Stomach (tissue), 9 donors: ENCODE data around the gene NUP93. TPM values are rescaled to one million over a fixed set of nuclear protein-coding genes. Genes with fewer than 3 reads are reported as not detected.

Source experiments
- DNase-seq, 2 donors: peaks; one replicate each; pipeline versions ENCODE4 v3.0.0 to v3.0.0-alpha.2; 2013 to 2019
- H3K27ac ChIP-seq, 5 donors: fragments of 200-600 bp in 4 of 5; sonication (generic) in 4 of 5; one replicate each; pipeline ENCODE4 v1.5.1; 2013 to 2019; ENCODE audit warnings: mild to moderate bottlenecking in 1 of 5, moderate library complexity in 1 of 5
- H3K27me3 ChIP-seq, 3 donors: fragments of 200-600 bp; sonication (generic); one replicate each; pipeline ENCODE4 v1.5.1; 2017 to 2019; ENCODE audit warnings: mixed run types in 1 of 3
- H3K36me3 ChIP-seq, 4 donors: fragments of 200-600 bp; sonication (generic); 1 replicate in 3 of 4; 2 replicates in 1 of 4; pipeline ENCODE4 v1.5.1; 2016 to 2019
- H3K4me1 ChIP-seq, 4 donors: fragments of 200-600 bp; sonication (generic); one replicate each; pipeline ENCODE4 v1.5.1; 2016 to 2019
- H3K4me3 ChIP-seq, 4 donors: fragments of 200-600 bp; sonication (generic) in 3 of 4; one replicate each; pipeline ENCODE4 v1.5.1; 2016 to 2019; ENCODE audit warnings: mild to moderate bottlenecking in 1 of 4
- H3K9me3 ChIP-seq, 4 donors: fragments of 200-600 bp; sonication (generic); one replicate each; pipeline ENCODE4 v1.5.1; 2016 to 2019
- EP300 ChIP-seq: sonication (generic); formaldehyde crosslinking; IDR thresholded peaks from one replicate; pipeline ENCODE4 v1.6.1; 2017; ENCODE audit warnings: antibody characterized with exemption
- POLR2A ChIP-seq, 4 donors: fragments of 450-650 bp; IDR thresholded peaks; one replicate each; pipeline ENCODE4 v1.6.1; 2016; ENCODE audit warnings: antibody characterized with exemption in 4 of 4, control low read depth in 2 of 4, mild to moderate bottlenecking in 1 of 4, moderate library complexity in 1 of 4
- POLR2AphosphoS5 ChIP-seq, 3 donors: sonication (generic); formaldehyde crosslinking; IDR thresholded peaks; one replicate each; pipeline ENCODE4 v1.6.1; 2016; ENCODE audit warnings: antibody characterized with exemption in 3 of 3
- WGBS, 5 donors: extraction: QIAGEN DNeasy Blood & Tissue Kit in 3 of 5; methylation state at CpG; one replicate each; pipeline versions ENCODE4 v1.1.5 to v1.1.7; 2013 to 2018; 5-methylcytosine and 5-hydroxymethylcytosine counted together
- intact Hi-C: fragments of 100-400 bp; cut with DNase I; formaldehyde crosslinking; loops from one replicate; pipeline ENCODE4 v1.15.1; 2023; ENCODE audit warnings: low total_unique reads
- polyA plus RNA-seq, 3 donors: library from polyadenylated mRNA; stranded (reverse); fragments of 200-250 nt; gene quantifications; one replicate each; pipeline ENCODE4 v1.2.3, GENCODE V29; 2013
- total RNA-seq, 5 donors: library from RNA; depleted of rRNA; stranded (reverse); fragments of >200 nt; gene quantifications; one replicate each; pipeline versions ENCODE4 v1.1.0 to v1.2.3, GENCODE V29; 2014 to 2016
- TF ChIP-seq, protein P1 (sequence below), 7 experiments: fragments of 450-650 bp in 4 of 7; fragments of 200-600 bp in 3 of 7; sonication (generic) in 3 of 7; IDR thresholded peaks; one replicate each; pipeline ENCODE4 v1.5.1; 2016 to 2019; ENCODE audit warnings: antibody characterized with exemption in 7 of 7, control low read depth in 2 of 7, mild to moderate bottlenecking in 1 of 7
- donor health status: healthy with polysubstance abuse.
- donor health status: Bipolar disorder and iron deficiency.
- donor health status: healthy.

NUP93 gene
- total and polyA plus RNA-seq, 8 donors, result 26.7 to 184 (median 47.2) TPM

DNA sequence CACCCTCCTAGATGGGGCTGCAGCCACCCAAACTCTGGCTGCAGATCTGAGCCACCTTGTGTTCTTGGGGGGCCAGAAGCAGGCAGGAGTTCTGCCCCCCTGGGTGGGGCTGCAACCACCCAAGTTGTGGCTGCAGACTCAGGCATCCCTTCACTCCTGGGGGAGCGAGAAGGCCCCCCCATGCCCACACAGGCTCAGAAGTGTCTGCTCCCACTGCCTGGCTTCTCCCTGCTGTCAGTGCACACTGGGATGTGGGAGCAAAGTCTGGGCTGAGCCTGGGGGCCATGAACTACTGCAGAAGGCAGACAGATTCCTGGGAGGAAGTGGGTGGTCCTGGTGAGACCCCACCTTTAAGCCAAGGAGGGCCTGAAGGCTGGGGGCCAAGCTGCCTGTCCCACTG lies 34.7 kb upstream of the NUP93 start:
- Histone ChIP-seq H3K4me3 (no peak overlapping the region), H3K27me3 (no peaks in the 10 kb centered on the region), H3K4me1 (peaks cover 0 to 4% (median 0%) of the 10 kb centered on the region in 4 donors), H3K36me3 (no peaks in the 10 kb centered on the region), H3K9me3 (peaks cover 0 to 7% (median 0%) of the 10 kb centered on the region in 4 donors), H3K27ac (no peak overlapping the region)
- no peak for TF ChIP-seq EP300
- TF ChIP-seq POLR2A (IDR thresholded peaks at IDR 0.05), result no peak
- TF ChIP-seq, protein P1, sequence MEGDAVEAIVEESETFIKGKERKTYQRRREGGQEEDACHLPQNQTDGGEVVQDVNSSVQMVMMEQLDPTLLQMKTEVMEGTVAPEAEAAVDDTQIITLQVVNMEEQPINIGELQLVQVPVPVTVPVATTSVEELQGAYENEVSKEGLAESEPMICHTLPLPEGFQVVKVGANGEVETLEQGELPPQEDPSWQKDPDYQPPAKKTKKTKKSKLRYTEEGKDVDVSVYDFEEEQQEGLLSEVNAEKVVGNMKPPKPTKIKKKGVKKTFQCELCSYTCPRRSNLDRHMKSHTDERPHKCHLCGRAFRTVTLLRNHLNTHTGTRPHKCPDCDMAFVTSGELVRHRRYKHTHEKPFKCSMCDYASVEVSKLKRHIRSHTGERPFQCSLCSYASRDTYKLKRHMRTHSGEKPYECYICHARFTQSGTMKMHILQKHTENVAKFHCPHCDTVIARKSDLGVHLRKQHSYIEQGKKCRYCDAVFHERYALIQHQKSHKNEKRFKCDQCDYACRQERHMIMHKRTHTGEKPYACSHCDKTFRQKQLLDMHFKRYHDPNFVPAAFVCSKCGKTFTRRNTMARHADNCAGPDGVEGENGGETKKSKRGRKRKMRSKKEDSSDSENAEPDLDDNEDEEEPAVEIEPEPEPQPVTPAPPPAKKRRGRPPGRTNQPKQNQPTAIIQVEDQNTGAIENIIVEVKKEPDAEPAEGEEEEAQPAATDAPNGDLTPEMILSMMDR (IDR thresholded peaks at IDR 0.05), result no peak
- TF ChIP-seq POLR2AphosphoS5 (IDR thresholded peaks at IDR 0.05), result no peak
- no peak for DNase-seq
- 17 to 92% (median 71%) methylated on average over 1 of the region's 1 CpG; no CpG with 5 or more reads in 1 of the 5 donors for WGBS, 5 donors
- intact Hi-C loops, result no loop called here

DNA sequence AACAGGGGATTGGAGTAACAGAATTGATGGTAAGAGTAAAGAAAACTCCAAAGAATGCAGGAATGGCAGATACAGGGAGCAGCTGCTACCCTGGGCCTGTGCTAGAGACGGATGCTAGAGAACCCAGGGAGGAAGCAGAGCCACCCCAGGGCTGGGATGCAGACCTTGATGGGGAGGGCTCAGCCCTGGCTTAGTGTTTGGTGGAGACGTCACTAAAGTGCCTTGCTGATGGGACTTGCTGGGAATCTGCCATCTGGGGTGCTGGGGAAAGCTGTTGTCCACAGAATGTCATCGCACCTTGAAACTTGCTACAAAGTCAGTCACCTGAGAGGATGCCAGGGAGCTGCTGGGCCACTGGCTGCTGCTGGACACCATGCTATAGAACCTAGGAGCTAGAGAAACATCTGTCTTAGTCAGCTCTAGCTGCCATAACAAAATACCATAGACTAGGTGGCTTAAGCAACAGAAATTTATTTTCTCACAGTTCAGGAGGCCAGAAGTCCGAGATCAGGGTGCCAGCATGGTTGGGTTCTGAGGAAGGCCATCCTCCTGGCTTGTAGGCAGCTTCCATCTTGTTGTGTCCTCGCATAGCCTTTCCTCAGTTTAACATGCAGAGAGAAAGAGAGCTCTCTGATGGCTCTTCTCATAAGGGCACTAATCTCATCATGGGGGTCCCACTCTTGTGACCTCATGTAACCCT lies 32.3 kb upstream of the NUP93 start:
- intact Hi-C loops, result no loop called here
- H3K9me3 ChIP-seq, result peaks cover 0 to 7% (median 0%) of the 10 kb centered on the region in 4 donors
- DNase-seq, result no peak
- H3K36me3 ChIP-seq, result no peaks in the 10 kb centered on the region
- 76 to 89% (median 87%) methylated on average over 5 of the region's 5 CpGs for WGBS, 5 donors
- TF ChIP-seq POLR2AphosphoS5 (IDR thresholded peaks at IDR 0.05) (no peak), EP300 (no peak), POLR2A (IDR thresholded peaks at IDR 0.05) (no peak)
- TF ChIP-seq, protein P1 (IDR thresholded peaks at IDR 0.05), result no peak
- H3K27me3 ChIP-seq, result no peaks in the 10 kb centered on the region
- no peak overlapping the region for H3K27ac ChIP-seq
- no peak overlapping the region for H3K4me3 ChIP-seq
- peaks cover 0 to 7% (median 4%) of the 10 kb centered on the region in 4 donors for H3K4me1 ChIP-seq

DNA sequence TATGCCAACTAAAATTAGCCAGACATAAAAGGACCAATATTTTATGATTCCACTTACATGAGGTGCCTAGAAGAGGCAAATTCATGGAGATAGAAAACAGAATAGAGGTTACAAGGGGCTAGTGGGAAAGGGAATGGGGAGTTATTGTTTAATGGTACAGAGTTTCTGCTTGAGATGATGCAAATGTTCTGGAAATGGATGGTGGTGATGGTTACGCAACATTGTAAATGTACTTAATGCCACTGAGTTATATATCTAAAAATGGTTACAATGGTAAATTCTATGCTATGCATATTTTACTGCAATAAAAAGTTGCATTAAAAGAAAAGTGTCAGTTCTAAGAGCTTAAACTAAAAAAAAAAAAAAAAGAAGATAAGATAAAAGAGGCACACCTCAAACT lies 29.7 kb upstream of the NUP93 start:
- Histone ChIP-seq H3K9me3 (peaks cover 0 to 7% (median 0%) of the 10 kb centered on the region in 4 donors), H3K36me3 (no peaks in the 10 kb centered on the region), H3K4me1 (peaks cover 0 to 7% (median 4%) of the 10 kb centered on the region in 4 donors), H3K27ac (no peak overlapping the region), H3K4me3 (no peak overlapping the region), H3K27me3 (no peaks in the 10 kb centered on the region)
- no peak for DNase-seq
- intact Hi-C loops, result loop anchor here (5.0 kb wide), 1 partner anchor 118 kb away; no protein-coding TSS in a partner anchor
- TF ChIP-seq EP300 (no peak), POLR2AphosphoS5 (IDR thresholded peaks at IDR 0.05) (no peak), POLR2A (IDR thresholded peaks at IDR 0.05) (no peak)
- WGBS, 5 donors, result 3 to 91% (median 57%) methylated on average over 1 of the region's 1 CpG

DNA sequence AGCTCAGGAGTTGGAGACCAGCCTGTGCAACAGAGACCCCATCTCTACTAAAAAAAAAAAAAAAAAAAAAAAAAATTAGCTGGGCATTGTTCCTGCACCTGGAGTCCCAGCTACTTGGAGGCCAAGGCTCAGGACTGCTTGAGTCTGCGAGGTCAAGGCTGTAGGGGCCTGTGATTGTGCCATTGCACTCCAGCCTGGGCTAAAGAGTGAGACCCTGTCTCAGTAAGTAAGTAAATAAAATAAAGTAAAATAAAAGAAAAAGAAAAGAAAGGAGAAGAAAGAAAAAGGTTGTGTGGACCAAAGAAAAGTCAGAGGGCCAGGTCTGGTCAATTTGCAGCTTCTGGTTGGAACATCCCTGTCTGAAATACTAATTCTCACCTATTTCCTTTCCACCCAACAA lies 29.3 kb upstream of the NUP93 start:
- Histone ChIP-seq H3K4me1 (peaks cover 0 to 7% (median 4%) of the 10 kb centered on the region in 4 donors), H3K36me3 (no peaks in the 10 kb centered on the region), H3K27me3 (no peaks in the 10 kb centered on the region), H3K27ac (no peak overlapping the region), H3K4me3 (no peak overlapping the region), H3K9me3 (peaks cover 0 to 7% (median 0%) of the 10 kb centered on the region in 4 donors)
- DNase-seq, result no peak
- 93 to 100% (median 96%) methylated on average over 1 of the region's 1 CpG for WGBS, 5 donors
- TF ChIP-seq, protein P1 (IDR thresholded peaks at IDR 0.05), result no peak
- TF ChIP-seq POLR2AphosphoS5 (IDR thresholded peaks at IDR 0.05), result no peak
- TF ChIP-seq EP300, result no peak
- no peak for TF ChIP-seq POLR2A (IDR thresholded peaks at IDR 0.05)
- intact Hi-C loops, result loop anchor here (5.0 kb wide), 1 partner anchor 118 kb away; no protein-coding TSS in a partner anchor

DNA sequence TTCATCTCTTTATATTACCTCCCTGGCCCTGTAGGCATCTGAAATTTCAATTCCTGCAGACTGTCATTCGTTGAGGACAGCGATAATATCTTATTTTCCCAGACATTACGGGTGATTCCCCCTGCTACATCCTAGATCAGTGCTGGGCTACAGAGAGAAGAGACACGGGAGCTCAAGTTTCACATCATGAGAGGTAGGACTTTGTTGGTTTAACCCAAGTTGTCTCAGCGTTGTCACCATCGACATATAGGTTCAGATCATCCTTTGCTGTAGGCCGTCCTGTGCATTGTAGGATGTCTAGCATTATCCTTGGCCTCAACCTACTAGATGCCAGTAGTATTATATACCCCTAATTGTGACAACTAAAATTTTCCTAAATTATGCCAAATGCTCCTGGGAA lies 28.4 kb upstream of the NUP93 start:
- H3K9me3 ChIP-seq, result peaks cover 0 to 7% (median 0%) of the 10 kb centered on the region in 4 donors
- no peak overlapping the region for H3K27ac ChIP-seq
- H3K4me3 ChIP-seq, result no peak overlapping the region
- DNase-seq, result no peak
- 83 to 92% (median 85%) methylated on average over 7 of the region's 7 CpGs for WGBS, 5 donors
- no peaks in the 10 kb centered on the region for H3K27me3 ChIP-seq
- peaks cover 0 to 7% (median 4%) of the 10 kb centered on the region in 4 donors for H3K4me1 ChIP-seq
- intact Hi-C loops, result loop anchor here (5.0 kb wide), 1 partner anchor 119 kb away; no protein-coding TSS in a partner anchor
- H3K36me3 ChIP-seq, result no peaks in the 10 kb centered on the region
- TF ChIP-seq POLR2AphosphoS5 (IDR thresholded peaks at IDR 0.05) (no peak), POLR2A (IDR thresholded peaks at IDR 0.05) (no peak), EP300 (no peak)
- TF ChIP-seq, protein P1 (IDR thresholded peaks at IDR 0.05), result no peak
